Fibroblast of pulmonary artery (primary cell): Measurements from ENCODE around the gene PPP2R3B.

Experiments used
- DNase-seq: peaks from one replicate; pipeline ENCODE4 v3.0.0-alpha.2; 2010; ENCODE audit warnings: low read depth
- H3K4me3 ChIP-seq: replicated peaks from 2 replicates; pipeline ENCODE4 v1.5.1; 2011; ENCODE audit warnings: low read depth, mild to moderate bottlenecking, control low read depth, low read length, moderate library complexity
- TF ChIP-seq, protein P1 (sequence below): IDR thresholded peaks from 2 replicates; pipeline ENCODE4 v1.5.1; 2011; ENCODE audit warnings: mild to moderate bottlenecking, control low read depth, low read length, inconsistent platforms; ENCODE audit errors: missing control alignments

PPP2R3B gene

DNA sequence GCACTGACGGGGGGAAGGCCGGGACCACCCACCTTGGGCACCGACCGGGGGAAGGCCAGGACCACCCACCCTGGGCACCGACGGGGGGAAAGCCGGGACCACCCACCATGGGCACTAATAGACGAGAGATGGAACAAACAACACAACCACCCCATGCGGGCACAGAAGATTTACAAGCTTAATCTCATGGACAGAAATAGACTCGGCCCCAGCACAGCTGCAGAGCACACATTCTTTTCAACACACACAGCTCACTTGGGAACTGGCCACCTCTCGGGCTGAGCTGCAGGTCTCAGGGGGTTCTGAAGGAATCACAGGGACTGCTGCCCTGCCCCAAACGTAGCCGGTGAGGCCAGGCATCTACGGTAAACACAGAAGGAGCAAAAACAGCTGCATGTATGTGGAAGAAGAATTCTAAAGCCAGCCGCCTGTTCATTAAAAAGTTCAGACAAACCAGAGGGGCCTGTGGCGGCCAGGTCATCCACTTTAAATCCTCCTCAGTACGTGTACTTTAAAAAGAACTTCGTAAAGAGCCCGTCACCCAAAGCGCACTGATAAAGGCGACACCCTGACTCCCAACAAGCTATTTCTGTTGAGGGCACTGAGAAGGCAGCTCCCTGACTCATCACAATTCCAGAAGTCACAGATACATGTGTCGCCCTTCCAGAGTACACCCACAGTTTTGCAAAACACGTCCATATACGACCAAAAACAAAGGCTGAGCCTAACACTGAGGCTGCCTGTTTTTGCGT lies 17.7 kb downstream of the PPP2R3B start:
- TF ChIP-seq, protein P1, sequence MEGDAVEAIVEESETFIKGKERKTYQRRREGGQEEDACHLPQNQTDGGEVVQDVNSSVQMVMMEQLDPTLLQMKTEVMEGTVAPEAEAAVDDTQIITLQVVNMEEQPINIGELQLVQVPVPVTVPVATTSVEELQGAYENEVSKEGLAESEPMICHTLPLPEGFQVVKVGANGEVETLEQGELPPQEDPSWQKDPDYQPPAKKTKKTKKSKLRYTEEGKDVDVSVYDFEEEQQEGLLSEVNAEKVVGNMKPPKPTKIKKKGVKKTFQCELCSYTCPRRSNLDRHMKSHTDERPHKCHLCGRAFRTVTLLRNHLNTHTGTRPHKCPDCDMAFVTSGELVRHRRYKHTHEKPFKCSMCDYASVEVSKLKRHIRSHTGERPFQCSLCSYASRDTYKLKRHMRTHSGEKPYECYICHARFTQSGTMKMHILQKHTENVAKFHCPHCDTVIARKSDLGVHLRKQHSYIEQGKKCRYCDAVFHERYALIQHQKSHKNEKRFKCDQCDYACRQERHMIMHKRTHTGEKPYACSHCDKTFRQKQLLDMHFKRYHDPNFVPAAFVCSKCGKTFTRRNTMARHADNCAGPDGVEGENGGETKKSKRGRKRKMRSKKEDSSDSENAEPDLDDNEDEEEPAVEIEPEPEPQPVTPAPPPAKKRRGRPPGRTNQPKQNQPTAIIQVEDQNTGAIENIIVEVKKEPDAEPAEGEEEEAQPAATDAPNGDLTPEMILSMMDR = no peak
- H3K4me3 ChIP-seq = no peak overlapping the region

DNA sequence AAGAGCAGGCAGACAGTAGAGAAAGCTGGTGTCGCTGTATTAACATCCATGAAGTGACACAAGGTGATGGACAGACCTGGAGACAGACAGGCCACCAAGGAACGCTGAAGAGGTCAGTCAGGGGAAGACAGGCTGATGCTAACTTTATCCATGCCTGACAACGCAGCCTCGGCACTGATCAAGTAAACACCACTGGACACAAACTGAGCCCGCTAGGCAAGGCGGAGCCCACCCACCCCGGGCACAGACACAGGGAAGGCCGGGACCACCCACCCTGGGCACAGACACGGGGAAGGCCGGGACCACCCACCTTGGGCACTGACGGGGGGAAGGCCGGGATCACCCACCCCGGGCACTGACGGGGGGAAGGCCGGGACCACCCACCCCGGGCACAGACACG lies 18.8 kb downstream of the PPP2R3B start:
- DNase-seq = no peak
- TF ChIP-seq, protein P1 = no peak
- H3K4me3 ChIP-seq = no peak overlapping the region

More for the DNA sequence above, 17.7 kb downstream of the PPP2R3B start:
- DNase-seq = no peak

DNA sequence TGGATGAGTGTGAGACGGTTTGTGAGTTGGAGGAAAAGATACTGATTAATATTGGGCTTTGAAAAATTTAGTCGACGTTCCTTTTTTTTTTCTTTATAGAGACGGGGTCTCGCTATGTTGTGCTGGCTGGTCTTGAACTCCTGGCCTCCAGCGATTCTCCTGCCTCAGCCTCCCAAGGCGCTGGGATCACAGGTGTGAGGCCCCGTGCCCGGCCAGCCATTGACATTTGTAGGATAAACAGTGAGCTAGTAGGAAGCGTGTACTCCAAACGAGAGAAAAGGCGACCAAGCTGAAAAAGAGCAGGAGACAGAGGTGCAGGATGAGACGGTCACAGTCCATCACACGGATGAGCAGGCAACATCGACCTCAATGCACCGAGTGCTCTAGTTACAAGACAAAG lies 19.4 kb downstream of the PPP2R3B start:
- no peak for DNase-seq
- H3K4me3 ChIP-seq = no peak overlapping the region
- TF ChIP-seq, protein P1 = no peak

DNA sequence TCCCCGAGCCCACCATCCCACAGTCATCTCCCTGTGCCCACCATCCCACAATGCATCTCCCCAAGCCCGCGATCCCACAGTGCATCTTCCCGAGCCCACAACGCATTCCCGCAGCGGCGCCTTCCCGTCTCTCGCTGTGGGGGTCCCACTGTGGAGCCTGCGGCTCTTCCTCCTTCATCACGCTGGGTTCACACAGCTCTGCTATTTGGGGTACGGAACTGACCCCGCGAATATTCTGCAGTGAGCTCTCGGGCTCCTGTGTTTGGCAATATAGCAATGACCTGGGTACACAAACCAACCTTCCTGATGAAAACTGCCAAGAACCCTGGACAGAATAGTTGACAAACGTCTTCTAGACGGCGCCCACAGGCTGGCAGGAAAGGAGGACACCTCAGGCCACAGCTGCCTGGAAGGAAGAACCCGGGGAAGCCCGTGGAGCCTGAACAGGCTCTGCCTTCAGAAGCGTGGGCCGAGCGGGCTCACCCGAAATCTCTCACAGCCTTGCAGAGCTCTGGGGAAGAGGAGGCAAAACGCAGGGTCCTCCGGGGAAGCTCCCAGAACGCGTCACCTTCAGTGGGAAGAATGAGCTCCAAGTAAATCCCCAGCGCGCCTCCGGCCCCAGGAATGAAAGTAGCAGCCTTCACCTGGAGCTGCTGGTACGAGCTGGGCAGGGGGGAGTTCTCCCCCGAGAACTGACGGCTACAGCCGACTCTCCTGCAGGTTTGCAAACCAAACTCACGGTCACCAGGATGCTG lies 22.9 kb downstream of the PPP2R3B start:
- H3K4me3 ChIP-seq = no peak overlapping the region
- no peak for DNase-seq
- TF ChIP-seq, protein P1 = no peak

DNA sequence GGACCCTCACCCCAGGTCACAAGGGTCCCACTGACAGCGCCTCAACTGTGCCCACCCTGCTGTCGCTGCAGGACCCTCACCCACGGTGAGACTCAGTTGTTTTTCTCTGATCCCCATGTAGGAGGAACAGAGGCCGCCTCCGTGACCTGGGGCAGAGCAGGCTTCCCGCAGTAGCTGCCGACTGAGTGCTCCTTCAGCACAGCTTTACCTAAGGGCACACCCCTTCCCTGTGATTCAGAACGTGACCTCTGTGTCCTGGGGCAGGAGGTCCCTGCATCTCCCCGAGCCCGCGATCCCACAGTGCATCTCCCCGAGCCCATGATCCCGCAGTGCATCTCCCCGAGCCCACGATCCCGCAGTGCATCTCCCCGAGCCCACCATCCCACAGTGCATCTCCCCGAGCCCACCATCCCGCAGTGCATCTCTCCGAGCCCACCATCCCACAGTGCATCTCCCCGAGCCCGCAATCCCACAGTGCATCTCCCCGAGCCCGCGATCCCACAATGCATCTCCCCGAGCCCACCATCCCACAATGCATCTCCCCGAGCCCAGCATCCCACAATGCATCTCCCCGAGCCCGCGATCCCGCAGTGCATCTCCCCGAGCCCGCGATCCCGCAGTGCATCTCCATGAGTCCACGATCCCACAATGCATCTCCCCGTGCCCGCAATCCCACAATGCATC lies 23.6 kb downstream of the PPP2R3B start:
- no peak overlapping the region for H3K4me3 ChIP-seq
- no peak for DNase-seq
- TF ChIP-seq, protein P1 = no peak

DNA sequence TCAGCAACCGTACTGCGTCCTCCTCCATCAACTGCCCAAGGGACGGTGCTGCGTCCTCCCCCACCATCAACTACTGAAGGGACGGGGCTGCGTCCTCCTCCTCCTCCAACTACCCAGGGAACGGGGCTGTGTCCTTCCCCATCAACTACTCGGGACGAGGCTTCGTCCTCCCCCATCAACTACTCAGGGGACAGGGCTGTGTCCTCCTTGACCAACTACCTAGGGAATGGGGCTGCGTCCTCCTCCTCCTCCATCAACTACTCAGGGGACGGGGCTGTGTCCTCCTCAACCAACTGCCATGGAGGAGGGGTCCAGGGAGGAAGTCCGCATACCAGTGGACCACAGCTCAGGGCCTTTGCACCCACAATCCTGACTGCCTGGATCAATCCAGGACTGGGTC lies 24.4 kb downstream of the PPP2R3B start:
- DNase-seq = no peak
- H3K4me3 ChIP-seq = no peak overlapping the region
- TF ChIP-seq, protein P1 = no peak
